HepG2 (cell line): ENCODE results near the gene CLPTM1L. TPM values are rescaled to one million over a fixed set of nuclear protein-coding genes. Genes with fewer than 3 reads are reported as not detected.

Experiments
- ATAC-seq: fragments of 200-7000 bp; cut with Tn5 transposase; 3 replicates; pipeline ENCODE4 v1.9.1; 2020; ENCODE audit warnings: mild to moderate bottlenecking, moderate library complexity
- BruUV-seq: library from RNA; stranded (reverse); fragments of 400-500 nt; replicated peaks from 2 replicates; lab custom pipeline; 2021; lab: Mats Ljungman, UMichigan
- CTCF ChIA-PET: fragments of 300-600 bp; formaldehyde crosslinking; extraction: SDS; loops from one replicate; lab custom pipeline; 2021; ENCODE audit warnings: low total read pairs, inconsistent platforms, low intra/inter-chr PET ratio; lab: Yijun Ruan, JAX
- POLR2A ChIA-PET: fragments of 350-600 bp; sonication (Branson Sonifier 250); formaldehyde crosslinking; loops from one replicate; lab custom pipeline; 2020; ENCODE audit warnings: antibody characterized with exemption, inconsistent platforms; lab: Yijun Ruan, JAX
- DNase-seq: peaks from one replicate; pipeline ENCODE4 v3.0.0-alpha.2; 2015; ENCODE audit warnings: low spot score
- FAIRE-seq: peaks from 3 replicates; lab custom pipeline; 2011; peaks lifted over from hg19 to GRCh38; lab: Jason Lieb, UNC
- H2AFZ ChIP-seq: one replicate; pipeline ENCODE4 v1.6.1; 2011; ENCODE audit warnings: low read length, inconsistent platforms
- H3K27ac ChIP-seq: fragments of 300-600 bp; 3 replicates; pipeline ENCODE4 v1.8.0; 2011; ENCODE audit warnings: mixed run types, mild to moderate bottlenecking, mixed read lengths, low read length, inconsistent platforms; ENCODE audit not compliant: insufficient read depth; ENCODE audit errors: extremely low read length
- H3K27me3 ChIP-seq, 2 experiments: fragments of 200-600 bp in 1 of 2; 2 replicates in 1 of 2; 3 replicates in 1 of 2; pipeline versions ENCODE4 v1.6.0 to v1.8.0; 2011; ENCODE audit warnings: low read length in 2 of 2, mild to moderate bottlenecking in 2 of 2, moderate library complexity in 2 of 2, inconsistent platforms in 1 of 2; ENCODE audit not compliant: insufficient read depth in 2 of 2, control insufficient read depth in 1 of 2
- H3K36me3 ChIP-seq, 2 experiments: fragments of 200-600 bp in 1 of 2; replicated peaks in 1 of 2; 2 replicates in 1 of 2; 3 replicates in 1 of 2; pipeline versions ENCODE4 v1.5.1 to v1.8.0; 2011; ENCODE audit warnings: low read length in 2 of 2, inconsistent platforms in 1 of 2; ENCODE audit not compliant: insufficient read depth in 2 of 2, control insufficient read depth in 1 of 2
- H3K4me1 ChIP-seq: 2 replicates; pipeline ENCODE4 v1.5.1; 2012; ENCODE audit warnings: low read length, inconsistent platforms; ENCODE audit not compliant: insufficient read depth
- H3K4me2 ChIP-seq: 2 replicates; pipeline ENCODE4 v1.6.0; 2011; ENCODE audit warnings: low read depth, low read length, inconsistent platforms
- H3K4me3 ChIP-seq, 3 experiments: fragments of 200-600 bp in 1 of 3; sonication (generic), shearing (Covaris generic) in 1 of 3; replicated peaks in 1 of 3; 2 replicates each; pipeline ENCODE4 v1.5.1; 2011 to 2016; ENCODE audit warnings: low read length in 3 of 3, inconsistent platforms in 2 of 3, low read depth in 2 of 3, mild to moderate bottlenecking in 2 of 3, control low read depth in 1 of 3, mixed read lengths in 1 of 3; ENCODE audit not compliant: insufficient read depth in 1 of 3
- H3K79me2 ChIP-seq: one replicate; pipeline ENCODE4 v1.6.1; 2011; ENCODE audit warnings: low read length, inconsistent platforms; ENCODE audit not compliant: insufficient read depth
- H3K9ac ChIP-seq: 2 replicates; pipeline ENCODE4 v1.6.0; 2011; ENCODE audit warnings: mild to moderate bottlenecking, low read depth, low read length, inconsistent platforms; ENCODE audit not compliant: insufficient read depth
- H3K9me3 ChIP-seq: 2 replicates; pipeline ENCODE4 v1.5.1; 2012; ENCODE audit warnings: mild to moderate bottlenecking, low read length
- H4K20me1 ChIP-seq: 2 replicates; pipeline ENCODE4 v1.6.0; 2011; ENCODE audit warnings: inconsistent platforms, mild to moderate bottlenecking, low read length, moderate library complexity; ENCODE audit not compliant: insufficient read depth
- KDM5B ChIP-seq: sonication (generic); formaldehyde crosslinking; IDR thresholded peaks from 2 replicates; pipeline ENCODE4 v1.4.0; 2020; ENCODE audit warnings: missing genetic modification reagents, mild to moderate bottlenecking, borderline replicate concordance
- RORA ChIP-seq: sonication (generic); formaldehyde crosslinking; IDR thresholded peaks from 2 replicates; pipeline ENCODE4 v1.5.0; 2020; ENCODE audit warnings: mild to moderate bottlenecking, missing genetic modification reagents, moderate library complexity
- SOX13 ChIP-seq, 3 experiments: fragments of 450-650 bp in 1 of 3; sonication (generic) in 1 of 3; formaldehyde crosslinking in 1 of 3; IDR thresholded peaks in 2 of 3; conservative IDR thresholded peaks in 1 of 3; 2 replicates each; pipeline versions ENCODE4 v1.5.0 to v1.6.1; 2016 to 2020; ENCODE audit warnings: antibody characterized with exemption in 1 of 3, mild to moderate bottlenecking in 1 of 3, missing compliant biosample characterization in 1 of 3, missing genetic modification reagents in 1 of 3, moderate library complexity in 1 of 3
- SYNCRIP ChIP-seq: fragments of 200-400 bp; formaldehyde crosslinking; IDR thresholded peaks from 2 replicates; pipeline ENCODE4 v1.6.1; 2018; ENCODE audit warnings: mild to moderate bottlenecking, low read depth, low read length; ENCODE audit not compliant: insufficient read depth
- ZNF572 ChIP-seq: sonication (generic); formaldehyde crosslinking; IDR thresholded peaks from 2 replicates; pipeline ENCODE4 v1.5.1; 2020; ENCODE audit warnings: mild to moderate bottlenecking, missing genetic modification reagents
- WGBS: methylation state at CpG from one replicate; pipeline ENCODE4 v1.1.6; 2017; ENCODE audit warnings: low lambda C conversion rate; 5-methylcytosine and 5-hydroxymethylcytosine counted together
- in situ Hi-C: cut with HindIII; loops from 2 replicates; pipeline ENCODE4 v1.10.0; 2017; ENCODE audit warnings: low pct_unique_long_range_greater_than_20kb; ENCODE audit not compliant: extremely low pct_ligation_motif_present
- intact Hi-C: fragments of 100-400 bp; cut with micrococcal nuclease; formaldehyde crosslinking; loops from one replicate; pipeline ENCODE4 v1.10.0; 2022; ENCODE audit not compliant: unreplicated experiment
- polyA plus RNA-seq, 8 experiments: library from polyadenylated mRNA; depleted of rRNA in 3 of 8; stranded (reverse) in 7 of 8; unstranded in 1 of 8; fragments of >200 nt; fragmentation: Illumina TruSeq in 4 of 8; extraction: Trizol in 4 of 8; gene quantifications; 2 replicates each; pipeline versions ENCODE4 v1.2.1 to v1.2.3, GENCODE V29; 2011 to 2016; ENCODE audit warnings: low read depth in 4 of 8, missing spikeins in 1 of 8, mixed read lengths in 1 of 8; ENCODE audit not compliant: insufficient read depth in 1 of 8
- total RNA-seq, 5 experiments: library from RNA; depleted of rRNA; stranded (reverse); fragments of >200 nt; fragmentation: Illumina TruSeq; extraction: Trizol; gene quantifications; 2 replicates each; pipeline ENCODE4 v1.2.3, GENCODE V29; 2016; ENCODE audit warnings: low read depth in 1 of 5

CLPTM1L gene
- total and polyA plus RNA-seq, 2 of the 13 experiments (the other 11 are each of a cell fraction or from before 2014, with no cell fraction given), result 80.3 to 124 TPM

GRCh38 chr5:1312206-1312605 lies 32.7 kb downstream of the CLPTM1L start:
- FAIRE-seq (no peak), DNase-seq (no peak), ATAC-seq (no peak)
- in situ Hi-C loops (no loop called here), intact Hi-C loops (no loop called here)
- Histone ChIP-seq H3K27me3 (peaks cover 6 to 35% of the 10 kb centered on the region in 2 experiments; a peak in 4 of 5 replicates), H3K27ac (no peak overlapping the region), H3K4me1 (peaks cover 20% of the 10 kb centered on the region), H3K79me2 (no peaks in the 10 kb centered on the region), H3K4me3 (no peak overlapping the region), H3K4me2 (no peak overlapping the region), H2AFZ (no peak overlapping the region), H3K36me3 (no peaks in the 10 kb centered on the region), H3K9ac (no peak overlapping the region), H4K20me1 (no peaks in the 10 kb centered on the region), H3K9me3 (no peaks in the 10 kb centered on the region)
- CTCF ChIA-PET, result no interaction called here
- no TSS peak for BruUV-seq
- WGBS, result 38% methylated on average over 5 of the region's 7 CpGs
- POLR2A ChIA-PET, result no interaction called here
- no peak for TF ChIP-seq ZNF572 (CRISPR knock-in tag)
- no peak for TF ChIP-seq SOX13 (IDR thresholded peaks at IDR 0.05)
- no peak for TF ChIP-seq SOX13 (CRISPR knock-in tag; conservative IDR thresholded peaks at IDR 0.05 in 1 of 2, IDR thresholded peaks at IDR 0.05 in 1 of 2)
- TF ChIP-seq RORA, result no peak
- TF ChIP-seq SYNCRIP, result no peak

- Histone ChIP-seq H3K4me2 (no peak overlapping the region), H2AFZ (no peak overlapping the region)
These were observed 33.4 kb downstream of the CLPTM1L start for GRCh38 chr5:1311439-1312055.

More at GRCh38 chr5:1311439-1312055, 33.4 kb downstream of the CLPTM1L start:
- no peaks in the 10 kb centered on the region for H3K36me3 ChIP-seq
- no peaks in the 10 kb centered on the region for H3K9me3 ChIP-seq
- POLR2A ChIA-PET, result no interaction called here
- in situ Hi-C loops (no loop called here), intact Hi-C loops (no loop called here)
- no TSS peak for BruUV-seq
- ATAC-seq (no peak), DNase-seq (no peak), FAIRE-seq (no peak)
- no peak overlapping the region for H3K4me3 ChIP-seq
- CTCF ChIA-PET, result no interaction called here
- no peak overlapping the region for H3K9ac ChIP-seq
- peaks cover 17% of the 10 kb centered on the region for H3K4me1 ChIP-seq
- H3K27ac ChIP-seq, result no peak overlapping the region
- WGBS, result 43% methylated on average over 11 of the region's 15 CpGs
- H3K27me3 ChIP-seq, result peaks cover 6 to 35% of the 10 kb centered on the region in 2 experiments; a peak in 4 of 5 replicates
- H4K20me1 ChIP-seq, result no peaks in the 10 kb centered on the region
- no peak for TF ChIP-seq KDM5B (CRISPR knock-in tag)
- H3K79me2 ChIP-seq, result no peaks in the 10 kb centered on the region
